Peyer's patch (tissue), 4 donors: ENCODE measurements around the gene DEFB112. TPM values are rescaled to one million over a fixed set of nuclear protein-coding genes. Genes with fewer than 3 reads are reported as not detected.

Experiments
- DNase-seq, 3 donors: peaks; one replicate each; pipeline ENCODE4 v3.0.0-alpha.2; 2017 to 2019
- H3K27ac ChIP-seq, 4 donors: fragments of 200-600 bp; sonication (generic); one replicate each; pipeline ENCODE4 v1.5.1; 2016 to 2019
- H3K27me3 ChIP-seq, 2 donors: fragments of 200-600 bp; sonication (generic); one replicate each; pipeline ENCODE4 v1.5.1; 2019
- H3K36me3 ChIP-seq, 3 donors: fragments of 200-600 bp; sonication (generic); one replicate each; pipeline ENCODE4 v1.5.1; 2016 to 2019
- H3K4me1 ChIP-seq, 4 donors: fragments of 200-600 bp; sonication (generic); one replicate each; pipeline ENCODE4 v1.5.1; 2016 to 2019
- H3K4me3 ChIP-seq, 4 donors: fragments of 200-600 bp; sonication (generic); 1 replicate in 3 of 4; 2 replicates in 1 of 4; pipeline ENCODE4 v1.5.1; 2016 to 2019; ENCODE audit warnings: mild to moderate bottlenecking in 1 of 4
- H3K9me3 ChIP-seq, 4 donors: fragments of 200-600 bp; sonication (generic); one replicate each; pipeline ENCODE4 v1.5.1; 2016 to 2019; ENCODE audit warnings: mild to moderate bottlenecking in 1 of 4
- CTCF ChIP-seq, 6 experiments: fragments of 450-650 bp in 4 of 6; fragments of 200-600 bp in 2 of 6; sonication (generic) in 1 of 6; IDR thresholded peaks; one replicate each; pipeline ENCODE4 v1.5.1; 2017 to 2019; ENCODE audit warnings: antibody characterized with exemption in 6 of 6, mild to moderate bottlenecking in 3 of 6, moderate library complexity in 1 of 6
- POLR2A ChIP-seq, 2 donors: fragments of 450-650 bp; IDR thresholded peaks; one replicate each; pipeline ENCODE4 v1.5.1; 2017; ENCODE audit warnings: antibody characterized with exemption in 2 of 2, mild to moderate bottlenecking in 2 of 2, moderate library complexity in 2 of 2
- total RNA-seq, 4 donors: library from RNA; depleted of rRNA; stranded (reverse); fragments of >200 nt; gene quantifications; one replicate each; pipeline ENCODE4 v1.1.0, GENCODE V29; 2016

Gene DEFB112
- total RNA-seq, 4 donors from 2014 or later, result not detected

- DNase-seq, result no peak
- TF ChIP-seq CTCF (IDR thresholded peaks at IDR 0.05) (peak in 1 of 6 experiments; percentile 4), POLR2A (IDR thresholded peaks at IDR 0.05) (no peak)
- no peaks in the 10 kb centered on the region for H3K4me1 ChIP-seq
Measured at GRCh38 chr6:50030777-50031562, 18.8 kb downstream of the DEFB112 start.

GRCh38 chr6:50030350-50030749 lies 19.4 kb downstream of the DEFB112 start:
- H3K4me1 ChIP-seq, result no peaks in the 10 kb centered on the region
- no peak overlapping the region for H3K4me3 ChIP-seq
- no peaks in the 10 kb centered on the region for H3K36me3 ChIP-seq
- H3K9me3 ChIP-seq, result no peaks in the 10 kb centered on the region
- TF ChIP-seq CTCF (IDR thresholded peaks at IDR 0.05), result no peak
- no peak for TF ChIP-seq POLR2A (IDR thresholded peaks at IDR 0.05)
- no peak for DNase-seq
- H3K27ac ChIP-seq, result no peak overlapping the region
- H3K27me3 ChIP-seq, result no peaks in the 10 kb centered on the region

More at GRCh38 chr6:50030777-50031562, 18.8 kb downstream of the DEFB112 start:
- no peaks in the 10 kb centered on the region for H3K27me3 ChIP-seq
- H3K36me3 ChIP-seq, result no peaks in the 10 kb centered on the region
- no peaks in the 10 kb centered on the region for H3K9me3 ChIP-seq
- H3K27ac ChIP-seq, result no peak overlapping the region
- H3K4me3 ChIP-seq, result no peak overlapping the region

GRCh38 chr6:50025258-50025657 lies 24.5 kb downstream of the DEFB112 start:
- H3K36me3 ChIP-seq, result no peaks in the 10 kb centered on the region
- H3K9me3 ChIP-seq, result no peaks in the 10 kb centered on the region
- no peak for TF ChIP-seq POLR2A (IDR thresholded peaks at IDR 0.05)
- TF ChIP-seq CTCF (IDR thresholded peaks at IDR 0.05), result no peak
- no peak for DNase-seq
- no peaks in the 10 kb centered on the region for H3K4me1 ChIP-seq
- H3K27me3 ChIP-seq, result no peaks in the 10 kb centered on the region
- no peak overlapping the region for H3K27ac ChIP-seq
- no peak overlapping the region for H3K4me3 ChIP-seq

- Histone ChIP-seq H3K4me1 (no peaks in the 10 kb centered on the region), H3K27ac (no peak within 1 kb of the TSS), H3K9me3 (no peaks in the 10 kb centered on the region), H3K36me3 (no peaks in the 10 kb centered on the region), H3K4me3 (no peak within 1 kb of the TSS), H3K27me3 (no peaks in the 10 kb centered on the region)
- TF ChIP-seq CTCF (IDR thresholded peaks at IDR 0.05) (no peak), POLR2A (IDR thresholded peaks at IDR 0.05) (no peak)
- DNase-seq, result no peak
Measured at GRCh38 chr6:50021894-50022293, 27.8 kb downstream of the DEFB112 start, which contains the start of gene DEFB110. DEFB110 (minus strand) TSS chr6:50021994; CDS start chr6:50021935, 59 bp downstream.

GRCh38 chr6:50007819-50008218 lies 41.9 kb downstream of the DEFB112 start:
- Histone ChIP-seq H3K27ac (no peak overlapping the region), H3K4me3 (no peak overlapping the region), H3K4me1 (no peaks in the 10 kb centered on the region), H3K27me3 (no peaks in the 10 kb centered on the region), H3K9me3 (no peaks in the 10 kb centered on the region), H3K36me3 (no peaks in the 10 kb centered on the region)
- no peak for DNase-seq
- TF ChIP-seq CTCF (IDR thresholded peaks at IDR 0.05) (no peak), POLR2A (IDR thresholded peaks at IDR 0.05) (no peak)
